ENCODE data around the gene TTLL13.

- TF ChIP-seq CTCF (IDR thresholded peaks at IDR 0.05; ENCODE audit: low read depth, low read length) (no peak), EZH2phosphoT487 (IDR thresholded peaks at IDR 0.05; ENCODE audit: low read depth) (no peak)
Measured at GRCh38 chr15:90207252-90207651, 42.1 kb upstream of the TTLL13 start.

Measured in OCI-LY3 (cell line).